Ishikawa (cell line): ENCODE results near the gene PSMD5.

Source experiments
- EGR1 ChIP-seq: IDR thresholded peaks from 2 replicates; pipeline ENCODE4 v1.6.1; 2012
- EP300 ChIP-seq: IDR thresholded peaks from 2 replicates; pipeline ENCODE4 v1.6.1; 2012; ENCODE audit warnings: borderline replicate concordance
- RAD21 ChIP-seq: IDR thresholded peaks from 2 replicates; pipeline ENCODE4 v1.6.1; 2012; ENCODE audit warnings: low read depth
- ZBTB7A ChIP-seq: IDR thresholded peaks from 2 replicates; pipeline ENCODE4 v1.6.1; 2012; ENCODE audit warnings: low read depth
- TF ChIP-seq, protein P1 (sequence below): IDR thresholded peaks from 2 replicates; pipeline ENCODE4 v1.6.1; 2012; ENCODE audit warnings: low read depth, mild to moderate bottlenecking

GRCh38 chr9:120891245-120891883, 48.6 kb upstream of the PSMD5 start:
- TF ChIP-seq RAD21, result no peak
- TF ChIP-seq, protein P1, sequence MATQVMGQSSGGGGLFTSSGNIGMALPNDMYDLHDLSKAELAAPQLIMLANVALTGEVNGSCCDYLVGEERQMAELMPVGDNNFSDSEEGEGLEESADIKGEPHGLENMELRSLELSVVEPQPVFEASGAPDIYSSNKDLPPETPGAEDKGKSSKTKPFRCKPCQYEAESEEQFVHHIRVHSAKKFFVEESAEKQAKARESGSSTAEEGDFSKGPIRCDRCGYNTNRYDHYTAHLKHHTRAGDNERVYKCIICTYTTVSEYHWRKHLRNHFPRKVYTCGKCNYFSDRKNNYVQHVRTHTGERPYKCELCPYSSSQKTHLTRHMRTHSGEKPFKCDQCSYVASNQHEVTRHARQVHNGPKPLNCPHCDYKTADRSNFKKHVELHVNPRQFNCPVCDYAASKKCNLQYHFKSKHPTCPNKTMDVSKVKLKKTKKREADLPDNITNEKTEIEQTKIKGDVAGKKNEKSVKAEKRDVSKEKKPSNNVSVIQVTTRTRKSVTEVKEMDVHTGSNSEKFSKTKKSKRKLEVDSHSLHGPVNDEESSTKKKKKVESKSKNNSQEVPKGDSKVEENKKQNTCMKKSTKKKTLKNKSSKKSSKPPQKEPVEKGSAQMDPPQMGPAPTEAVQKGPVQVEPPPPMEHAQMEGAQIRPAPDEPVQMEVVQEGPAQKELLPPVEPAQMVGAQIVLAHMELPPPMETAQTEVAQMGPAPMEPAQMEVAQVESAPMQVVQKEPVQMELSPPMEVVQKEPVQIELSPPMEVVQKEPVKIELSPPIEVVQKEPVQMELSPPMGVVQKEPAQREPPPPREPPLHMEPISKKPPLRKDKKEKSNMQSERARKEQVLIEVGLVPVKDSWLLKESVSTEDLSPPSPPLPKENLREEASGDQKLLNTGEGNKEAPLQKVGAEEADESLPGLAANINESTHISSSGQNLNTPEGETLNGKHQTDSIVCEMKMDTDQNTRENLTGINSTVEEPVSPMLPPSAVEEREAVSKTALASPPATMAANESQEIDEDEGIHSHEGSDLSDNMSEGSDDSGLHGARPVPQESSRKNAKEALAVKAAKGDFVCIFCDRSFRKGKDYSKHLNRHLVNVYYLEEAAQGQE, result no peak
- TF ChIP-seq EP300, result no peak
- no peak for TF ChIP-seq EGR1
- TF ChIP-seq ZBTB7A, result no peak
